Thyroid gland (tissue), 4 donors: Measurements from ENCODE around the gene MYH1. TPM values are rescaled to one million over a fixed set of nuclear protein-coding genes. Genes with fewer than 3 reads are reported as not detected.

Experiments used
- DNase-seq, 2 donors: peaks; one replicate each; pipeline ENCODE4 v3.0.0-alpha.2; 2019
- H3K27ac ChIP-seq, 3 donors: fragments of 200-600 bp; sonication (generic); 1 replicate in 2 of 3; 2 replicates in 1 of 3; pipeline ENCODE4 v1.5.1; 2016 to 2019; ENCODE audit warnings: mild to moderate bottlenecking in 1 of 3, moderate library complexity in 1 of 3
- H3K27me3 ChIP-seq: fragments of 200-600 bp; sonication (generic); one replicate; pipeline ENCODE4 v1.5.1; 2019
- H3K36me3 ChIP-seq, 2 donors: fragments of 200-600 bp; sonication (generic); one replicate each; pipeline ENCODE4 v1.5.1; 2016 to 2019
- H3K4me1 ChIP-seq, 2 donors: fragments of 200-600 bp; sonication (generic); one replicate each; pipeline ENCODE4 v1.5.1; 2017 to 2019
- H3K4me3 ChIP-seq, 3 donors: fragments of 200-600 bp; sonication (generic); replicated peaks in 1 of 3; 1 replicate in 2 of 3; 2 replicates in 1 of 3; pipeline ENCODE4 v1.5.1; 2016; ENCODE audit warnings: mild to moderate bottlenecking in 1 of 3
- H3K9me3 ChIP-seq: fragments of 200-600 bp; sonication (generic); one replicate; pipeline ENCODE4 v1.5.1; 2017
- CTCF ChIP-seq, 6 experiments: fragments of 200-600 bp in 3 of 6; fragments of 450-650 bp in 3 of 6; sonication (generic) in 3 of 6; IDR thresholded peaks; one replicate each; pipeline ENCODE4 v1.5.1; 2016 to 2019; ENCODE audit warnings: antibody characterized with exemption in 6 of 6, mild to moderate bottlenecking in 2 of 6, inconsistent platforms in 1 of 6, moderate library complexity in 1 of 6
- POLR2A ChIP-seq, 2 donors: fragments of 450-650 bp; IDR thresholded peaks; one replicate each; pipeline ENCODE4 v1.6.1; 2017; ENCODE audit warnings: antibody characterized with exemption in 2 of 2, mild to moderate bottlenecking in 2 of 2, moderate library complexity in 1 of 2
- WGBS, 2 donors: methylation state at CpG; one replicate each; pipeline ENCODE4 v1.1.5; 2017; 5-methylcytosine and 5-hydroxymethylcytosine counted together
- intact Hi-C: fragments of 100-400 bp; cut with DNase I; formaldehyde crosslinking; loops from one replicate; pipeline ENCODE4 v1.15.1; 2023
- total RNA-seq, 4 donors: library from RNA; depleted of rRNA; stranded (reverse); fragments of >200 nt; gene quantifications; one replicate each; pipeline ENCODE4 v1.2.3, GENCODE V29; 2016

Gene MYH1
- total RNA-seq, 4 donors from 2014 or later, result under 0.01 TPM; not detected in 3

GRCh38 chr17:10492004-10492403, 26.3 kb downstream of the MYH1 start:
- no peaks in the 10 kb centered on the region for H3K36me3 ChIP-seq
- no peaks in the 10 kb centered on the region for H3K9me3 ChIP-seq
- no peak overlapping the region for H3K4me3 ChIP-seq
- H3K27ac ChIP-seq, result no peak overlapping the region
- no peaks in the 10 kb centered on the region for H3K27me3 ChIP-seq
- no peak for DNase-seq
- TF ChIP-seq POLR2A (IDR thresholded peaks at IDR 0.05), result no peak
- TF ChIP-seq CTCF (IDR thresholded peaks at IDR 0.05), result no peak
- intact Hi-C loops, result no loop called here
- no peaks in the 10 kb centered on the region for H3K4me1 ChIP-seq
- WGBS, 2 donors, result 93 to 99% methylated on average over 2 of the region's 2 CpGs

DNA sequence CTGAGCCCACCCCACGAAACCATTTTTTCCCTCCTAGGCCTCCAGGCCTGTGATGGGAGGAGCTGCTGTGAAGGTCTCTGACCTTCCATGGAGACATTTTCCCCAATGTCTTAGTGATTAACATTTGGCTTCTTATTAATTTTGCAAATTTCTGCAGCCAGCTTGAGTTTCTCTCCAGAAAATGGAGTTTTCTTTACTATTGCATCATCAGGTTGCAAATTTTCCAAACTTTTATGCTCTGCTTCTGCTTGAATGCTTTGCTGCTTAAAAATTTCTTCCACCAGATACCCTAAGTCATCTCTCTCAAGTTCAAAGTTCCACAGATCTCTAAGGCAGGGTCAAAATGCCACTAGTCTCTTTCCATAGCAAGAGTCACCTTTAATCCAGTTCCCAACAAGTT, 36.1 kb downstream of the MYH1 start:
- Histone ChIP-seq H3K4me1 (no peaks in the 10 kb centered on the region), H3K4me3 (no peak overlapping the region), H3K27me3 (no peaks in the 10 kb centered on the region), H3K36me3 (no peaks in the 10 kb centered on the region), H3K27ac (no peak overlapping the region), H3K9me3 (no peaks in the 10 kb centered on the region)
- intact Hi-C loops, result no loop called here
- TF ChIP-seq POLR2A (IDR thresholded peaks at IDR 0.05) (no peak), CTCF (IDR thresholded peaks at IDR 0.05) (no peak)
- no peak for DNase-seq
- WGBS, 2 donors, result 71 to 76% methylated on average over 1 of the region's 1 CpG

GRCh38 chr17:10477701-10478100, 40.6 kb downstream of the MYH1 start:
- intact Hi-C loops, result no loop called here
- TF ChIP-seq POLR2A (IDR thresholded peaks at IDR 0.05), result no peak
- no peak for TF ChIP-seq CTCF (IDR thresholded peaks at IDR 0.05)
- WGBS, 2 donors, result 68 to 75% methylated on average over 1 of the region's 1 CpG
- DNase-seq, result no peak
- no peak overlapping the region for H3K4me3 ChIP-seq
- H3K27me3 ChIP-seq, result no peaks in the 10 kb centered on the region
- no peaks in the 10 kb centered on the region for H3K9me3 ChIP-seq
- no peaks in the 10 kb centered on the region for H3K4me1 ChIP-seq
- no peak overlapping the region for H3K27ac ChIP-seq
- no peaks in the 10 kb centered on the region for H3K36me3 ChIP-seq

DNA sequence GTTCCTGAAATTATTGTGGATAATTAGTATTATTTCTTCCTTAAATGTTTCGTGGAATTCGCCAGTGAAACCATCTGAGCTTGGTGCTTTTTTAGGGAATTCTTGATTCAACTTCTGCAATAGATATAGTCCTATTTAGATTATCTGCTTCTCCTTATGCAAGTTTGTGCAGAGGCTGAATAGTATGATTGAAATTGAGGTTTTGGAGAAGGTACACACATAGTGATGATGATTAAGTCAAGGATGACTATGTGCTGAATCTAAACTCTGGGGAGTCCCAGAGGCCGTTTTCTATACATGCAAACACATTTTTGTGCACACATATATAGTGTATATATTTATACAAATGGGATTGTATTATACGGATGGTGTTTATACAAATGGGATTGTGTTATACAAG, 43.8 kb downstream of the MYH1 start:
- H3K27ac ChIP-seq, result no peak overlapping the region
- no peak for TF ChIP-seq POLR2A (IDR thresholded peaks at IDR 0.05)
- TF ChIP-seq CTCF (IDR thresholded peaks at IDR 0.05), result no peak
- no peak for DNase-seq
- 82 to 87% methylated on average over 4 of the region's 4 CpGs for WGBS, 2 donors
- no peak overlapping the region for H3K4me3 ChIP-seq
- H3K9me3 ChIP-seq, result no peaks in the 10 kb centered on the region
- no peaks in the 10 kb centered on the region for H3K27me3 ChIP-seq
- H3K4me1 ChIP-seq, result no peaks in the 10 kb centered on the region
- no peaks in the 10 kb centered on the region for H3K36me3 ChIP-seq
- intact Hi-C loops, result no loop called here

DNA sequence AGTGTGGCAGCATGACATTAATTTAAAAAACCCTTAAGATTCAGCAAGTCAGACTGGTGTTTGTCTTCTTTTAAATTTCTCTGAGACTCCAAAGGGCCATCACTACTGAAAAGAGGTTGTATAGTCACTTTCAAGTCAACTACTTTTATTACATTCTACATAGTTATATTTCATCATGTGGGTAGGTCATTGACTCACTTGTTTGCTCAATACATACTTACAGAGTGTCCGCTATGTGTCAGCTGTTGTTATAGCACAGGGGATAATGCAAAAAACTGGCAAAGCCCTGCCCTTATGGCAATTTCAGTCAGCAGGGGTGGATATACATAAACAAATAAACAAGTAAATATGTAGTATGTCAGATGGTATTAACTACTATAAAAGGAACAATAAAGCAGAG, 46.5 kb downstream of the MYH1 start:
- intact Hi-C loops, result no loop called here
- H3K27ac ChIP-seq, result no peak overlapping the region
- H3K4me1 ChIP-seq, result no peaks in the 10 kb centered on the region
- 92 to 100% methylated on average over 1 of the region's 1 CpG for WGBS, 2 donors
- H3K36me3 ChIP-seq, result no peaks in the 10 kb centered on the region
- no peak for DNase-seq
- H3K27me3 ChIP-seq, result no peaks in the 10 kb centered on the region
- no peak overlapping the region for H3K4me3 ChIP-seq
- H3K9me3 ChIP-seq, result no peaks in the 10 kb centered on the region
- TF ChIP-seq POLR2A (IDR thresholded peaks at IDR 0.05), result no peak
- TF ChIP-seq CTCF (IDR thresholded peaks at IDR 0.05), result no peak
